Measurements from ENCODE around the gene IGF2BP2. TPM values are rescaled to one million over a fixed set of nuclear protein-coding genes. Genes with fewer than 3 reads are reported as not detected.

Gene IGF2BP2
- total RNA-seq, 1 experiment from 2014 or later, result 97.8 TPM

- TF ChIP-seq CTCF (IDR thresholded peaks at IDR 0.05) (no peak), POLR2AphosphoS5 (IDR thresholded peaks at IDR 0.05; ENCODE audit: low read depth, low read length) (no peak), REST (IDR thresholded peaks at IDR 0.05; ENCODE audit: insufficient read depth in 1 of 2, low read depth in 2 of 2, low read length in 1 of 2) (no peak), SIN3A (IDR thresholded peaks at IDR 0.05; ENCODE audit: borderline replicate concordance, insufficient read depth, low read depth, low read length) (no peak), TCF7L2 (IDR thresholded peaks at IDR 0.05; ENCODE audit: low read depth, low read length) (no peak)
- H3K4me3 ChIP-seq (ENCODE audit: low read depth in 2 of 2, low read length in 2 of 2), result no peak overlapping the region
- ChIA-PET POLR2A (no interaction called here), CTCF (interaction anchor here (0.6 kb wide), 1 partner anchor 64 kb away, joined by 5 read pairs; no protein-coding TSS in a partner anchor)
- no peaks in the 10 kb centered on the region for H3K27me3 ChIP-seq (ENCODE audit: control insufficient read depth, insufficient read depth, low read length)
- peaks cover 9% of the 10 kb centered on the region; the same call in 1 of the 2 replicates for H3K36me3 ChIP-seq (ENCODE audit: control insufficient read depth, insufficient read depth, low read length)
- ATAC-seq (no peak), DNase-seq (ENCODE audit: low read depth, low spot score) (no peak)
- in situ Hi-C loops (cut with HindIII; ENCODE audit: low pct_unique_long_range_greater_than_20kb, low sequenced_read_pairs), result no loop called here
- no peaks in the 10 kb centered on the region for H3K9me3 ChIP-seq (ENCODE audit: control insufficient read depth, insufficient read depth, low read depth, low read length)
- no TSS peak for BruUV-seq (replicated peaks)
- H3K27ac ChIP-seq (ENCODE audit: low read length), result no peak overlapping the region
- intact Hi-C loops (cut with micrococcal nuclease; ENCODE audit: unreplicated experiment), result no loop called here
- no peaks in the 10 kb centered on the region for H3K4me1 ChIP-seq (ENCODE audit: control insufficient read depth, insufficient read depth, low read length)
Measured at GRCh38 chr3:185613016-185613415, 211.8 kb downstream of the IGF2BP2 start.

GRCh38 chr3:185606196-185606595 is 218.6 kb downstream of the IGF2BP2 start:
- no peak overlapping the region for H3K4me3 ChIP-seq (ENCODE audit: low read depth in 2 of 2, low read length in 2 of 2)
- intact Hi-C loops (cut with micrococcal nuclease; ENCODE audit: unreplicated experiment), result no loop called here
- no peak for DNase-seq (ENCODE audit: low read depth, low spot score)
- CTCF ChIA-PET, result no interaction called here
- H3K27ac ChIP-seq (ENCODE audit: low read length), result no peak overlapping the region
- POLR2A ChIA-PET, result no interaction called here
- ATAC-seq, result no peak
- H3K9me3 ChIP-seq (ENCODE audit: control insufficient read depth, insufficient read depth, low read depth, low read length), result no peaks in the 10 kb centered on the region
- BruUV-seq (replicated peaks), result no TSS peak
- no peaks in the 10 kb centered on the region for H3K4me1 ChIP-seq (ENCODE audit: control insufficient read depth, insufficient read depth, low read length)
- TF ChIP-seq TCF7L2 (IDR thresholded peaks at IDR 0.05; ENCODE audit: low read depth, low read length), result no peak
- TF ChIP-seq CTCF (IDR thresholded peaks at IDR 0.05), result no peak
- no peak for TF ChIP-seq SIN3A (IDR thresholded peaks at IDR 0.05; ENCODE audit: borderline replicate concordance, insufficient read depth, low read depth, low read length)
- no peak for TF ChIP-seq REST (IDR thresholded peaks at IDR 0.05; ENCODE audit: insufficient read depth in 1 of 2, low read depth in 2 of 2, low read length in 1 of 2)
- TF ChIP-seq POLR2AphosphoS5 (IDR thresholded peaks at IDR 0.05; ENCODE audit: low read depth, low read length), result no peak
- H3K36me3 ChIP-seq (ENCODE audit: control insufficient read depth, insufficient read depth, low read length), result peaks cover 5% of the 10 kb centered on the region; the same call in 1 of the 2 replicates
- H3K27me3 ChIP-seq (ENCODE audit: control insufficient read depth, insufficient read depth, low read length), result no peaks in the 10 kb centered on the region
- in situ Hi-C loops (cut with HindIII; ENCODE audit: low pct_unique_long_range_greater_than_20kb, low sequenced_read_pairs), result no loop called here
